HepG2 (cell line): ENCODE data around the gene SIT1. TPM values are rescaled to one million over a fixed set of nuclear protein-coding genes. Genes with fewer than 3 reads are reported as not detected.

Source experiments
- ATAC-seq: fragments of 200-7000 bp; cut with Tn5 transposase; 3 replicates; pipeline ENCODE4 v1.9.1; 2020; ENCODE audit warnings: mild to moderate bottlenecking, moderate library complexity
- BruUV-seq: library from RNA; stranded (reverse); fragments of 400-500 nt; replicated peaks from 2 replicates; lab custom pipeline; 2021; lab: Mats Ljungman, UMichigan
- CTCF ChIA-PET: fragments of 300-600 bp; formaldehyde crosslinking; extraction: SDS; loops from one replicate; lab custom pipeline; 2021; ENCODE audit warnings: low total read pairs, inconsistent platforms, low intra/inter-chr PET ratio; lab: Yijun Ruan, JAX
- POLR2A ChIA-PET: fragments of 350-600 bp; sonication (Branson Sonifier 250); formaldehyde crosslinking; loops from one replicate; lab custom pipeline; 2020; ENCODE audit warnings: antibody characterized with exemption, inconsistent platforms; lab: Yijun Ruan, JAX
- DNase-seq: peaks from one replicate; pipeline ENCODE4 v3.0.0-alpha.2; 2015; ENCODE audit warnings: low spot score
- FAIRE-seq: peaks from 3 replicates; lab custom pipeline; 2011; peaks lifted over from hg19 to GRCh38; lab: Jason Lieb, UNC
- H2AFZ ChIP-seq: one replicate; pipeline ENCODE4 v1.6.1; 2011; ENCODE audit warnings: low read length, inconsistent platforms
- H3K27ac ChIP-seq: fragments of 300-600 bp; 3 replicates; pipeline ENCODE4 v1.8.0; 2011; ENCODE audit warnings: mixed run types, mild to moderate bottlenecking, mixed read lengths, low read length, inconsistent platforms; ENCODE audit not compliant: insufficient read depth; ENCODE audit errors: extremely low read length
- H3K27me3 ChIP-seq, 2 experiments: fragments of 200-600 bp in 1 of 2; 2 replicates in 1 of 2; 3 replicates in 1 of 2; pipeline versions ENCODE4 v1.6.0 to v1.8.0; 2011; ENCODE audit warnings: low read length in 2 of 2, mild to moderate bottlenecking in 2 of 2, moderate library complexity in 2 of 2, inconsistent platforms in 1 of 2; ENCODE audit not compliant: insufficient read depth in 2 of 2, control insufficient read depth in 1 of 2
- H3K36me3 ChIP-seq, 2 experiments: fragments of 200-600 bp in 1 of 2; replicated peaks in 1 of 2; 2 replicates in 1 of 2; 3 replicates in 1 of 2; pipeline versions ENCODE4 v1.5.1 to v1.8.0; 2011; ENCODE audit warnings: low read length in 2 of 2, inconsistent platforms in 1 of 2; ENCODE audit not compliant: insufficient read depth in 2 of 2, control insufficient read depth in 1 of 2
- H3K4me1 ChIP-seq: 2 replicates; pipeline ENCODE4 v1.5.1; 2012; ENCODE audit warnings: low read length, inconsistent platforms; ENCODE audit not compliant: insufficient read depth
- H3K4me2 ChIP-seq: 2 replicates; pipeline ENCODE4 v1.6.0; 2011; ENCODE audit warnings: low read depth, low read length, inconsistent platforms
- H3K4me3 ChIP-seq, 3 experiments: fragments of 200-600 bp in 1 of 3; sonication (generic), shearing (Covaris generic) in 1 of 3; replicated peaks in 1 of 3; 2 replicates each; pipeline ENCODE4 v1.5.1; 2011 to 2016; ENCODE audit warnings: low read length in 3 of 3, inconsistent platforms in 2 of 3, low read depth in 2 of 3, mild to moderate bottlenecking in 2 of 3, control low read depth in 1 of 3, mixed read lengths in 1 of 3; ENCODE audit not compliant: insufficient read depth in 1 of 3
- H3K79me2 ChIP-seq: one replicate; pipeline ENCODE4 v1.6.1; 2011; ENCODE audit warnings: low read length, inconsistent platforms; ENCODE audit not compliant: insufficient read depth
- H3K9ac ChIP-seq: 2 replicates; pipeline ENCODE4 v1.6.0; 2011; ENCODE audit warnings: mild to moderate bottlenecking, low read depth, low read length, inconsistent platforms; ENCODE audit not compliant: insufficient read depth
- H3K9me3 ChIP-seq: 2 replicates; pipeline ENCODE4 v1.5.1; 2012; ENCODE audit warnings: mild to moderate bottlenecking, low read length
- H4K20me1 ChIP-seq: 2 replicates; pipeline ENCODE4 v1.6.0; 2011; ENCODE audit warnings: inconsistent platforms, mild to moderate bottlenecking, low read length, moderate library complexity; ENCODE audit not compliant: insufficient read depth
- GMEB1 ChIP-seq: sonication (generic); formaldehyde crosslinking; IDR thresholded peaks from 2 replicates; pipeline ENCODE4 v1.5.1; 2020; ENCODE audit warnings: missing genetic modification reagents, mild to moderate bottlenecking, borderline replicate concordance
- HMGA1 ChIP-seq: sonication (generic); formaldehyde crosslinking; conservative IDR thresholded peaks from 2 replicates; pipeline ENCODE4 v1.4.0; 2020; ENCODE audit warnings: missing genetic modification reagents
- HOXA9 ChIP-seq: sonication (generic); formaldehyde crosslinking; IDR thresholded peaks from 2 replicates; pipeline ENCODE4 v1.8.1; 2022; ENCODE audit warnings: missing genetic modification reagents, mild to moderate bottlenecking, moderate library complexity, borderline replicate concordance
- MIXL1 ChIP-seq: IDR thresholded peaks from 2 replicates; pipeline ENCODE4 v1.6.1; 2016
- TFDP1 ChIP-seq: IDR thresholded peaks from 2 replicates; pipeline ENCODE4 v1.6.1; 2016; ENCODE audit warnings: missing compliant biosample characterization, missing genetic modification reagents, borderline replicate concordance
- ZFP1 ChIP-seq: IDR thresholded peaks from 2 replicates; pipeline ENCODE4 v1.6.1; 2016
- ZNF30 ChIP-seq: sonication (generic); formaldehyde crosslinking; IDR thresholded peaks from 2 replicates; pipeline ENCODE4 v1.5.0; 2020; ENCODE audit warnings: mild to moderate bottlenecking, missing genetic modification reagents
- ZNF468 ChIP-seq: sonication (generic); formaldehyde crosslinking; IDR thresholded peaks from 2 replicates; pipeline ENCODE4 v1.8.0; 2022; ENCODE audit warnings: mild to moderate bottlenecking, moderate library complexity, missing genetic modification reagents
- WGBS: methylation state at CpG from one replicate; pipeline ENCODE4 v1.1.6; 2017; ENCODE audit warnings: low lambda C conversion rate; 5-methylcytosine and 5-hydroxymethylcytosine counted together
- in situ Hi-C: cut with HindIII; loops from 2 replicates; pipeline ENCODE4 v1.10.0; 2017; ENCODE audit warnings: low pct_unique_long_range_greater_than_20kb; ENCODE audit not compliant: extremely low pct_ligation_motif_present
- intact Hi-C: fragments of 100-400 bp; cut with micrococcal nuclease; formaldehyde crosslinking; loops from one replicate; pipeline ENCODE4 v1.10.0; 2022; ENCODE audit not compliant: unreplicated experiment
- polyA plus RNA-seq, 8 experiments: library from polyadenylated mRNA; depleted of rRNA in 3 of 8; stranded (reverse) in 7 of 8; unstranded in 1 of 8; fragments of >200 nt; fragmentation: Illumina TruSeq in 4 of 8; extraction: Trizol in 4 of 8; gene quantifications; 2 replicates each; pipeline versions ENCODE4 v1.2.1 to v1.2.3, GENCODE V29; 2011 to 2016; ENCODE audit warnings: low read depth in 4 of 8, missing spikeins in 1 of 8, mixed read lengths in 1 of 8; ENCODE audit not compliant: insufficient read depth in 1 of 8
- total RNA-seq, 5 experiments: library from RNA; depleted of rRNA; stranded (reverse); fragments of >200 nt; fragmentation: Illumina TruSeq; extraction: Trizol; gene quantifications; 2 replicates each; pipeline ENCODE4 v1.2.3, GENCODE V29; 2016; ENCODE audit warnings: low read depth in 1 of 5
- TF ChIP-seq, protein P1 (sequence below): IDR thresholded peaks from 2 replicates; pipeline ENCODE4 v1.6.1; 2018; ENCODE audit warnings: missing genetic modification reagents, mild to moderate bottlenecking, missing compliant biosample characterization
- TF ChIP-seq, protein P2 (sequence below): sonication (generic); formaldehyde crosslinking; IDR thresholded peaks from 2 replicates; pipeline ENCODE4 v1.5.0; 2020; ENCODE audit warnings: missing genetic modification reagents
- TF ChIP-seq, protein P3 (sequence below): sonication (generic); formaldehyde crosslinking; IDR thresholded peaks from 2 replicates; pipeline ENCODE4 v1.5.0; 2020; ENCODE audit warnings: missing genetic modification reagents
- TF ChIP-seq, protein P4 (sequence below): sonication (generic); formaldehyde crosslinking; IDR thresholded peaks from 2 replicates; pipeline ENCODE4 v1.4.0; 2020; ENCODE audit warnings: low read depth, mild to moderate bottlenecking, missing genetic modification reagents

SIT1 gene
- total and polyA plus RNA-seq, 2 of the 13 experiments (the other 11 are each of a cell fraction or from before 2014, with no cell fraction given): 0.09 to 6.7 TPM

DNA sequence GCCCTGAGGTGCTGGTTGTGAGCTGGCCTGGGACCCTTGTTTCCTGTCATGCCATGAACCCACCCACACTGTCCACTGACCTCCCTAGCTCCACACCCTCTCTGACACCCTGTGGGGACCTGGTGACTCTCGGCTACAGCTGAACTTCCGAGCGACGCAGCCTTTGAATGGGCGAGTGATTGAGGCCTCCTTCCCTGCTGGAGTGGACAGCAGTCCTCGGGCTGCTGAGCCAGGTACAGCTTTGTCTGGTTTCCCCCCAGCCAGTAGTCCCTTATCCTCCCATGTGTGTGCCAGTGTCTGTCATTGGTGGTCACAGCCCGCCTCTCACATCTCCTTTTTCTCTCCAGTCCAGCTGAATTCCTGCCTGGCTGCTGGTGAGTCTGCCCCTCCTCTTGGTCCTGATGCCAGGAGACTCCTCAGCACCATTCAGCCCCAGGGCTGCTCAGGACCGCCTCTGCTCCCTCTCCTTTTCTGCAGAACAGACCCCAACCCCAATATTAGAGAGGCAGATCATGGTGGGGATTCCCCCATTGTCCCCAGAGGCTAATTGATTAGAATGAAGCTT, 29.1 kb upstream of the SIT1 start (continued):
- TF ChIP-seq HOXA9: no peak
- no peak for TF ChIP-seq HMGA1 (CRISPR knock-in tag)
- TF ChIP-seq, protein P1, sequence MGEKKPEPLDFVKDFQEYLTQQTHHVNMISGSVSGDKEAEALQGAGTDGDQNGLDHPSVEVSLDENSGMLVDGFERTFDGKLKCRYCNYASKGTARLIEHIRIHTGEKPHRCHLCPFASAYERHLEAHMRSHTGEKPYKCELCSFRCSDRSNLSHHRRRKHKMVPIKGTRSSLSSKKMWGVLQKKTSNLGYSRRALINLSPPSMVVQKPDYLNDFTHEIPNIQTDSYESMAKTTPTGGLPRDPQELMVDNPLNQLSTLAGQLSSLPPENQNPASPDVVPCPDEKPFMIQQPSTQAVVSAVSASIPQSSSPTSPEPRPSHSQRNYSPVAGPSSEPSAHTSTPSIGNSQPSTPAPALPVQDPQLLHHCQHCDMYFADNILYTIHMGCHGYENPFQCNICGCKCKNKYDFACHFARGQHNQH (CRISPR knock-in tag): no peak
- no peak for TF ChIP-seq GMEB1 (CRISPR knock-in tag)
- TF ChIP-seq, protein P2, sequence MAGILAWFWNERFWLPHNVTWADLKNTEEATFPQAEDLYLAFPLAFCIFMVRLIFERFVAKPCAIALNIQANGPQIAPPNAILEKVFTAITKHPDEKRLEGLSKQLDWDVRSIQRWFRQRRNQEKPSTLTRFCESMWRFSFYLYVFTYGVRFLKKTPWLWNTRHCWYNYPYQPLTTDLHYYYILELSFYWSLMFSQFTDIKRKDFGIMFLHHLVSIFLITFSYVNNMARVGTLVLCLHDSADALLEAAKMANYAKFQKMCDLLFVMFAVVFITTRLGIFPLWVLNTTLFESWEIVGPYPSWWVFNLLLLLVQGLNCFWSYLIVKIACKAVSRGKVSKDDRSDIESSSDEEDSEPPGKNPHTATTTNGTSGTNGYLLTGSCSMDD (CRISPR knock-in tag): no peak

GRCh38 chr9:35679091-35679490, 28.4 kb upstream of the SIT1 start:
- intact Hi-C loops: no loop called here
- FAIRE-seq (no peak), ATAC-seq (no peak), DNase-seq (no peak)
- no peak overlapping the region for H2AFZ ChIP-seq
- TF ChIP-seq, protein P3, sequence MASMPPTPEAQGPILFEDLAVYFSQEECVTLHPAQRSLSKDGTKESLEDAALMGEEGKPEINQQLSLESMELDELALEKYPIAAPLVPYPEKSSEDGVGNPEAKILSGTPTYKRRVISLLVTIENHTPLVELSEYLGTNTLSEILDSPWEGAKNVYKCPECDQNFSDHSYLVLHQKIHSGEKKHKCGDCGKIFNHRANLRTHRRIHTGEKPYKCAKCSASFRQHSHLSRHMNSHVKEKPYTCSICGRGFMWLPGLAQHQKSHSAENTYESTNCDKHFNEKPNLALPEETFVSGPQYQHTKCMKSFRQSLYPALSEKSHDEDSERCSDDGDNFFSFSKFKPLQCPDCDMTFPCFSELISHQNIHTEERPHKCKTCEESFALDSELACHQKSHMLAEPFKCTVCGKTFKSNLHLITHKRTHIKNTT (CRISPR knock-in tag): no peak
- TF ChIP-seq, protein P4, sequence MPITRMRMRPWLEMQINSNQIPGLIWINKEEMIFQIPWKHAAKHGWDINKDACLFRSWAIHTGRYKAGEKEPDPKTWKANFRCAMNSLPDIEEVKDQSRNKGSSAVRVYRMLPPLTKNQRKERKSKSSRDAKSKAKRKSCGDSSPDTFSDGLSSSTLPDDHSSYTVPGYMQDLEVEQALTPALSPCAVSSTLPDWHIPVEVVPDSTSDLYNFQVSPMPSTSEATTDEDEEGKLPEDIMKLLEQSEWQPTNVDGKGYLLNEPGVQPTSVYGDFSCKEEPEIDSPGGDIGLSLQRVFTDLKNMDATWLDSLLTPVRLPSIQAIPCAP (CRISPR knock-in tag): no peak
- TF ChIP-seq MIXL1 (no peak), TFDP1 (CRISPR knock-in tag) (no peak), ZNF30 (CRISPR knock-in tag) (no peak), ZNF468 (no peak), ZFP1 (CRISPR knock-in tag) (no peak)
- no peak overlapping the region for H3K27ac ChIP-seq
- H3K36me3 ChIP-seq: no peaks in the 10 kb centered on the region
- ChIA-PET CTCF (no interaction called here), POLR2A (interaction anchor here (0.8 to 0.9 kb wide), 2 partner anchors 9 to 20 kb away, joined by 3 read pairs; no protein-coding TSS in a partner anchor)
- no peaks in the 10 kb centered on the region for H3K79me2 ChIP-seq
- 82% methylated on average over 5 of the region's 5 CpGs for WGBS
- no peak overlapping the region for H3K4me2 ChIP-seq
- in situ Hi-C loops: no loop called here
- H3K4me3 ChIP-seq: no peak overlapping the region
- peaks cover 13% of the 10 kb centered on the region for H3K4me1 ChIP-seq
- no peaks in the 10 kb centered on the region for H3K9me3 ChIP-seq
- no peaks in the 10 kb centered on the region for H4K20me1 ChIP-seq
- H3K27me3 ChIP-seq: no peaks in the 10 kb centered on the region
- no peak overlapping the region for H3K9ac ChIP-seq
- no TSS peak for BruUV-seq
